OCI-LY1 (cell line): Measurements from ENCODE around the gene CLEC18B.
"Not testable (repeated sequence)": the region's sequence is repeated elsewhere in the genome, so short reads cannot be mapped to it uniquely, and the experiment has no call there.

Source experiments
- H2AFZ ChIP-seq: fragments of 200-600 bp; sonication (generic), shearing (Covaris generic); 2 replicates; pipeline ENCODE4 v1.6.0; 2014; ENCODE audit warnings: antibody characterized with exemption, mild to moderate bottlenecking, low read length
- H3F3A ChIP-seq: fragments of 200-600 bp; sonication (generic), shearing (Covaris generic); 2 replicates; pipeline ENCODE4 v1.6.0; 2014; ENCODE audit warnings: mild to moderate bottlenecking, antibody characterized with exemption, low read length, moderate library complexity; ENCODE audit not compliant: insufficient read depth
- H3K27ac ChIP-seq: fragments of 200-600 bp; sonication (generic); 2 replicates; pipeline ENCODE4 v1.5.1; 2014; ENCODE audit warnings: low read length, mixed run types, mild to moderate bottlenecking, low read depth; ENCODE audit not compliant: poor library complexity, severe bottlenecking
- H3K27me3 ChIP-seq: fragments of 200-600 bp; sonication (generic); 2 replicates; pipeline ENCODE4 v1.6.0; 2014; ENCODE audit warnings: antibody characterized with exemption, mild to moderate bottlenecking, low read length, moderate library complexity; ENCODE audit not compliant: insufficient read depth
- H3K36me3 ChIP-seq: fragments of 200-600 bp; sonication (generic); 2 replicates; pipeline ENCODE4 v1.6.1; 2014; ENCODE audit warnings: mild to moderate bottlenecking, antibody characterized with exemption, low read length, moderate library complexity, mixed read lengths; ENCODE audit not compliant: insufficient read depth
- H3K4me1 ChIP-seq: fragments of 200-600 bp; sonication (generic); 2 replicates; pipeline ENCODE4 v1.5.1; 2014; ENCODE audit warnings: mild to moderate bottlenecking, low read length, moderate library complexity; ENCODE audit not compliant: insufficient read depth, severe bottlenecking
- H3K4me2 ChIP-seq: fragments of 200-600 bp; sonication (generic), shearing (Covaris generic); 2 replicates; pipeline ENCODE4 v1.6.1; 2014; ENCODE audit warnings: low read length
- H3K4me3 ChIP-seq: fragments of 200-600 bp; sonication (generic); 2 replicates; pipeline ENCODE4 v1.5.1; 2014; ENCODE audit warnings: low read length, low read depth, mild to moderate bottlenecking, mixed read lengths; ENCODE audit not compliant: poor library complexity, severe bottlenecking
- H3K79me2 ChIP-seq: fragments of 200-600 bp; shearing (Covaris generic); 2 replicates; pipeline ENCODE4 v1.6.1; 2016; ENCODE audit warnings: mixed run types, low read length, mixed read lengths; ENCODE audit not compliant: insufficient read depth
- H3K9ac ChIP-seq: fragments of 200-600 bp; sonication (generic), shearing (Covaris generic); 2 replicates; pipeline ENCODE4 v1.6.1; 2014; ENCODE audit warnings: mild to moderate bottlenecking, low read length, mixed read lengths
- H3K9me2 ChIP-seq: fragments of 200-600 bp; sonication (generic), shearing (Covaris generic); 2 replicates; pipeline ENCODE4 v1.6.1; 2014; ENCODE audit warnings: low read depth, mild to moderate bottlenecking, low read length, mixed read lengths
- H3K9me3 ChIP-seq: fragments of 200-600 bp; shearing (Covaris generic); 2 replicates; pipeline ENCODE4 v1.6.1; 2014; ENCODE audit warnings: low read length, mixed read lengths
- H4K20me1 ChIP-seq: fragments of 200-600 bp; sonication (generic), shearing (Covaris generic); 2 replicates; pipeline ENCODE4 v1.6.0; 2016; ENCODE audit warnings: mild to moderate bottlenecking, low read length; ENCODE audit not compliant: insufficient read depth

CLEC18B gene

DNA sequence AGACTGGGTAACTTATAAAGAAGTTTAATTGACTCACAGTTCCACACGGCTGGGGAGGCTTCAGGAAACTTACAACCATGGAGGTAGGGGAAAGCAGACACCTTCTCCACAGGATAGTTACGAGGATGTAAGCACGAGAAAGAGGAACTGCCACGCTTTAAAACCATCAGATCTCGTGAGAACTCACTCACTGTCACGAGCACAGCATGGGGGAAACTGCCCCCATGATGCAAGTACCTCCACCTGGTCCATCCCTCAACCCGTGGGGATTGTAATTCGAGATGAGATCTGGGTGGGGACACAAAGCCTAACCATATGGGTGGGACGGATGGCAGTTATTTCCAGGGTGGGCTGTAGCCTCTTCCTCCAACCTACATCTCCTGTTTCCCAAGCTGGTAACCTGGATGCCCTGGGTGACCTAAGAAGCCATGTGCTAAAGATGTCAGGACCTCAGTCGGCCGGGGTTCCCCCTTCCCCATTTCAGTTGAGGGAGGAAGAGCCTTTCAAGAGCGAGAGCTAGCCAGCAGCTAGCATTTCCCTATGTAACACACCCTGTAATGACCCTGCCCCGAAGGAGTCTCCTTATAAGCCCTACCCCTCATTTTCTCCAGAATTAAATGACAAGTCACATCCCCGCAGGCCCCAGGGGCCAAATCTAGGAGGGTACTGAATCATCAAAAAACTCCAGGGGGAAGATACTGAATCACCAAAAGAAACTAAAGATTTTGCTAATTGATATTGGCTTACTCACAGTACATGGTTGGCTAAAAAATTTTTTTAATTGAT lies 16.9 kb downstream of the CLEC18B start:
- H3K36me3 ChIP-seq, H4K20me1 ChIP-seq, H3K4me3 ChIP-seq, H3K27ac ChIP-seq, H3K4me1 ChIP-seq, H3K79me2 ChIP-seq, H3F3A ChIP-seq, H3K9ac ChIP-seq, H2AFZ ChIP-seq, H3K4me2 ChIP-seq, H3K9me3 ChIP-seq, H3K27me3 ChIP-seq, H3K9me2 ChIP-seq: not testable (repeated sequence)

DNA sequence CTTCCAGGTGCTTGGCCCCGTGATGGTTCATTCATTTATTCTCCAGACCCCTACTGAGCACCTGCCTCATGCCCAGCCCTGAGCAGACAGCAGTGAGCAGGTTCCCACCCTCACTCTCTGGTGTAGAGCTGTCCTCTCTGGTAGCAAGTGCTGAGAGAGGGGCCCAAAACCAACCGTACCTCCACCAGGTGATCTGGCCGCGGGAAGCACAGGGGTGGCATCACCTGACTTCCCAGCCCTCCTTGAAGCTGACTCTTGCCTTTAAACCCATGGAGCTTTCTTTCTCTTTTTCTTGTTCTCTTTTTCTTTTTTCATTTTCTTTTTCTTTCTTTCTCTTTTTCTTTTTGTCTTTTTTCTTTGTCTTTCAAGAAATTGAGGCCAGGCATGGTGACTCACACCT lies 21.0 kb downstream of the CLEC18B start:
- H3K36me3 ChIP-seq, H3K27ac ChIP-seq, H3K4me2 ChIP-seq, H3K9me3 ChIP-seq, H3K27me3 ChIP-seq, H3K9me2 ChIP-seq, H3K4me1 ChIP-seq, H2AFZ ChIP-seq, H3F3A ChIP-seq, H3K79me2 ChIP-seq, H3K9ac ChIP-seq, H4K20me1 ChIP-seq, H3K4me3 ChIP-seq: not testable (repeated sequence)

DNA sequence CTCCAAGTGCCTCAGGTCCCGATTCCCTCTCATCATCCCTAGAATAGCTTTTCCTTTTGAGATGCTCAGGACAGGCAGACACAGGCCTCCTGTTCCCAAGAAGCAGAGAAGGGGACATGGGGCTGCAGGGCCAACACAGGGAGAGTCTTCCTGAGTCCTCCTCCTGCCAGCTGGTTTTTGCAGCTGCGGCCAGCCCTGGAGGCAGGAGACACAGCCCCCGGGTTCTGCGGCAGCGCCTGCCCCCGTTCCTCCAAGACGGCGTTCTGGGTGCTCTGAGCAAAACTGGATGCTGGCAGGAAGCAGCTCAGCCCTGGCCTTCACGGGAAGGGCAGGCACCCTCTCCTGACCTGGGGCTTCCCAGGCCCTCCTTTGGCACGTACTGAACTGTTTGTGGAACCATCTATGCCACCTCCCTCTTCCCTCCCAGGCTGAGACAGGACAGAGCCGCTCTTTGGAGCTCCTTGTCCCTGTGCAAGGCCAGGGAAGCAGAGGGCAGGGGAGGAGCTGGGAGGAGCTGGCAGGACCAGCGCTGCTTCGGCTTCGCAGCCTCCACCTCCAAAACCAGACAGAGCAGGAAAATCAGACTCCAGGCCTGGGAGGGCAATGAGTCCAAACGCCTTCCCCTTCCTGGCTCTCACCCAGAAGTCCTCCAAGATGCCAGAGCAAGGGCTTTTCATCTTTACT lies 22.9 kb downstream of the CLEC18B start:
- not testable (repeated sequence) for H3K4me2 ChIP-seq, H3K9me2 ChIP-seq, H3K9ac ChIP-seq, H3K4me1 ChIP-seq, H3K79me2 ChIP-seq, H4K20me1 ChIP-seq, H3K27ac ChIP-seq, H3F3A ChIP-seq, H3K27me3 ChIP-seq, H3K36me3 ChIP-seq, H2AFZ ChIP-seq, H3K9me3 ChIP-seq, H3K4me3 ChIP-seq

DNA sequence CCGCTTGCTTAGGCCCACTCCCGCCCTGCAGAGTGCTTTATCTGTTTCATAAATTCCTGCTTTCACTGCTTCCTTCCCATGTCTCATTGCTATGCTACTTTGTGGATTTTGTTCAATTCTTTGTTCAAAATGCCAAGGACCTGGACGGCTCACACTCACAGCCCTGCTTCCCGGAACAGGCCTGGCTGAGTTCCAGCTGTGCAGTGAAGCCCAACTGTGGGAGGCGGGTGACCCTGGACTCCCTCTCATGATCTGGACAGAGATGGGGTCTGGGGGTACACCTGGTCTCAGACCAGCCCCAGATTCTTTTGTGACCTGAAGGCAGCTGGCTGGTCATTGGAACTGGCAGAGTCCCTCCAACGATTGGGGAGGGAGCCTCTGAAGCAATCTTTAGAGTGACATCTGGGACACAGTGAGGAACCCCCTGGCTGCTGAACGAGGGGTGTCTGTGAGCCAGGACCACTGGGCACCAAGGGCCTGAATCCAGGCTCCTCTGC lies 24.7 kb downstream of the CLEC18B start:
- H3K27me3 ChIP-seq, H3K4me1 ChIP-seq, H3K9me2 ChIP-seq, H3F3A ChIP-seq, H3K4me2 ChIP-seq, H3K9ac ChIP-seq, H2AFZ ChIP-seq, H3K36me3 ChIP-seq, H4K20me1 ChIP-seq, H3K9me3 ChIP-seq, H3K27ac ChIP-seq, H3K79me2 ChIP-seq, H3K4me3 ChIP-seq: not testable (repeated sequence)

DNA sequence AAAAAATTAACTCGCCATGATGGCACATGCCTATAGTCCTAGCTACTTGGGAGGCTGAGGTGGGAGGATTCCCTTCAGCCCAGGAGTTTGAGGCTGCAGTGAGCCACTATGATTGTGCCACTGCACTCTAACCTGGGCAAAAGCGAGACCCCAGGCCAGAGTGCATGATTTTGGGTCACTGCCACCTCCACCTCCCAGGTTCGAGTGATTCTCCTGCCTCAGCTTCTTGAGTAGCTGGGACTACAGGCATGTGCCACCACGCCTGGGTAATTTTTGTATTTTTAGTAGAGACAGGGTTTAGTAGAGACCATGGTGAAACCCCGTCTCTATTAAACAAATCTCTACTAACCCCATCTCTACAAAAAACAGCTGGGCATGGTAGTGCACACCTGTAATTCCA lies 26.7 kb downstream of the CLEC18B start:
- H4K20me1 ChIP-seq, H2AFZ ChIP-seq, H3K4me3 ChIP-seq, H3F3A ChIP-seq, H3K4me1 ChIP-seq, H3K27ac ChIP-seq, H3K79me2 ChIP-seq, H3K27me3 ChIP-seq, H3K9ac ChIP-seq, H3K4me2 ChIP-seq, H3K9me2 ChIP-seq, H3K36me3 ChIP-seq, H3K9me3 ChIP-seq: not testable (repeated sequence)

DNA sequence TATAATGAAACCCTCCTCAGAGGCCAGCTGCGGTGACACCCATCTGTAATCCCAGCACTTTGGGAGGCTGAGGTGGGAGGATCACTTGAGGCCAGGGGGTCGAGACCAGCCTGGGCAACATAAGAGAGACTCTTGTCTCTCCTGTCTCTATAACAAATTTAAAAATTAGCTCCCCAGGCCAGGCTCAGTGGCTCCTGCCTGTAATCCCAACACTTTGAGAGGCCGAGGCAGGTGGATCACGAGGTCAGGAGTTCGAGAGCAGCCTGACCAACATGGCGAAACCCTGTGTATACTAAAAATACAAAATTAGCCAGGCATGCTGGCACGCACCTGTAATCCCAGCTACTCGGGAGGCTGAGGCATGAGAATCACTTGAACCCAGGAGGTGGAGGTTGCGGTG lies 27.1 kb downstream of the CLEC18B start:
- not testable (repeated sequence) for H3K79me2 ChIP-seq, H3K4me1 ChIP-seq, H3K4me2 ChIP-seq, H3K9me3 ChIP-seq, H3K27ac ChIP-seq, H3K27me3 ChIP-seq, H3K9me2 ChIP-seq, H4K20me1 ChIP-seq, H2AFZ ChIP-seq, H3F3A ChIP-seq, H3K4me3 ChIP-seq, H3K9ac ChIP-seq, H3K36me3 ChIP-seq

DNA sequence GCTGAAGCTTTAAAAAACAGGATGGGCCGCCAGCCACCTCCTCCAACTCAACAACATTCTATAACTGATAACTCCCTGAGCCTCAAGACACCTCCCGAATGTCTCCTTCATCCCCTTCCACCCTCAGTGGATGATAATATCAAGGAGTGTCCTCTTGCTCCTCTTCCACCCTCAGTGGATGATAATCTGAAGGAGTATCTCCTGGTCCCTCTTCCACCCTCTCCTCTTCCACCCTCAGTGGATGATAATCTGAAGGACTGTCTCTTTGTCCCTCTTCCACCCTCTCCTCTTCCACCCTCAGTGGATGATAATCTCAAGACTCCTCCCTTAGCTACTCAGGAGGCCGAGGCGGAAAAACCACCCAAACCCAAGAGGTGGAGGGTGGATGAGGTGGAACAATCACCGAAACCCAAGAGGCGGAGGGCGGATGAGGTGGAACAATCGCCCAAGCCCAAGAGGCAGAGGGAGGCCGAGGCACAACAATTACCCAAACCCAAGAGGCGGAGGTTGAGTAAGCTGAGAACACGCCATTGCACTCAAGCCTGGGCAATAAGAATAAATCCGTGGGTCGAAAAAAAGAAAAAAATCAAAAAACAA lies 29.7 kb downstream of the CLEC18B start:
- H3K9me2 ChIP-seq, H3K36me3 ChIP-seq, H2AFZ ChIP-seq, H3K27ac ChIP-seq, H3K27me3 ChIP-seq, H4K20me1 ChIP-seq, H3K4me3 ChIP-seq, H3K4me2 ChIP-seq, H3F3A ChIP-seq, H3K79me2 ChIP-seq, H3K9me3 ChIP-seq, H3K4me1 ChIP-seq, H3K9ac ChIP-seq: not testable (repeated sequence)
